Endometrium (tissue), 2 donors: ENCODE results near the gene MAGEE2.
"Not testable (repeated sequence)": the region's sequence is repeated elsewhere in the genome, so short reads cannot be mapped to it uniquely, and the experiment has no call there.

ENCODE experiments used
- FAIRE-seq: peaks from 2 replicates; lab custom pipeline; 2012; peaks lifted over from hg19 to GRCh38; lab: Jason Lieb, UNC
- donor health status: control.
- donor health status: control.

The MAGEE2 gene

GRCh38 chrX:75784680-75785491 is at the start of gene MAGEE2:
Gene MAGEE2, minus strand, starts transcription at chrX:75785254. Its CDS starts 203 bp downstream, at chrX:75785051.
- FAIRE-seq, result no peak

- no peak for FAIRE-seq
Measured at GRCh38 chrX:75786290-75786689, 1.2 kb upstream of the MAGEE2 start.

- FAIRE-seq, result no peak
Measured at GRCh38 chrX:75781611-75782010, 3.4 kb downstream of the MAGEE2 start.

GRCh38 chrX:75768063-75768462 is 17.0 kb downstream of the MAGEE2 start:
- FAIRE-seq, result not testable (repeated sequence)

GRCh38 chrX:75748431-75748830 is 36.6 kb downstream of the MAGEE2 start:
- no peak for FAIRE-seq

GRCh38 chrX:75746891-75747639 is 38.0 kb downstream of the MAGEE2 start:
- FAIRE-seq, result no peak
